ENCODE measurements around the gene CFAP43.
A peak's percentile ranks its signal among the peaks of the same experiment; 100 is the strongest.

CFAP43 gene, protein sequence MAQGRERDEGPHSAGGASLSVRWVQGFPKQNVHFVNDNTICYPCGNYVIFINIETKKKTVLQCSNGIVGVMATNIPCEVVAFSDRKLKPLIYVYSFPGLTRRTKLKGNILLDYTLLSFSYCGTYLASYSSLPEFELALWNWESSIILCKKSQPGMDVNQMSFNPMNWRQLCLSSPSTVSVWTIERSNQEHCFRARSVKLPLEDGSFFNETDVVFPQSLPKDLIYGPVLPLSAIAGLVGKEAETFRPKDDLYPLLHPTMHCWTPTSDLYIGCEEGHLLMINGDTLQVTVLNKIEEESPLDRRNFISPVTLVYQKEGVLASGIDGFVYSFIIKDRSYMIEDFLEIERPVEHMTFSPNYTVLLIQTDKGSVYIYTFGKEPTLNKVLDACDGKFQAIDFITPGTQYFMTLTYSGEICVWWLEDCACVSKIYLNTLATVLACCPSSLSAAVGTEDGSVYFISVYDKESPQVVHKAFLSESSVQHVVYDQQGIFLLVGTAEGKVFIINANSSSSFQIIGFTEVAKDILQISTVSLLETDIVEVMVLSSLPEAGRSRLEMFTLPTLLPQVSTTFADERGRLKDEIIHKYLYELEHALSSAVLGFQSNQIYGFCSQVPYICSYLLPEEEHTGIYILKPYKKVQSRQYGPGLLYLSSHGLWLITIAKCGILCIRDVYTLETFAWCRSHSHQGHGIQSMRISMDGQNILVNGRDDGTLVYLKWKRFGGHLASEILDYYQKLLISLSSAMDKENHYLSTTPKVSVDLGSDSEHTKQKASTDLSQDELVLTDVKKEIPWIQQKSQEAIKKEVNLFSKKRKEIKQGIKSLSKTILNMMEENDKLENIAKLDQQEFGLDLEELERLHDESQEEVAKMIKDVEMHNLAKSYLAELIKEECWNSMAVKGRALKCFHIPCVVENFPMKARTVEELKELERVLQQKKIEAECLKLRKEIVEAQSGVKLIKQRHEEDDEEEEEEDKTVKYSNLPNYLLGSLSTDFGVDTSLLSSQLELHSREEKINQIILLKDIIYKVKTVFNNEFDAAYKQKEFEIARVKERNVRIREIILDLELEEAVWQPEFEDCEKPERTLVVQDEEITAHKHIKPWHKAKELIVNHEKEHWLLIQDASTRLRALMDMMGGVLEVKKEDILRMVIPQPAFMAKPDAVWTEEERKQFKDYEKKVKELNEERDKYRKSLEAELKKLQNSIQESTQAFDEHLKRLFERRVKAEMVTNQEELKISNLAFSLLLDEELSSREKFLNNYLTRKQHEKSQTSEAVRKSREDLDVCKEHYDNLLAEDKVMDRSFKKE (N-terminal part only)

DNA sequence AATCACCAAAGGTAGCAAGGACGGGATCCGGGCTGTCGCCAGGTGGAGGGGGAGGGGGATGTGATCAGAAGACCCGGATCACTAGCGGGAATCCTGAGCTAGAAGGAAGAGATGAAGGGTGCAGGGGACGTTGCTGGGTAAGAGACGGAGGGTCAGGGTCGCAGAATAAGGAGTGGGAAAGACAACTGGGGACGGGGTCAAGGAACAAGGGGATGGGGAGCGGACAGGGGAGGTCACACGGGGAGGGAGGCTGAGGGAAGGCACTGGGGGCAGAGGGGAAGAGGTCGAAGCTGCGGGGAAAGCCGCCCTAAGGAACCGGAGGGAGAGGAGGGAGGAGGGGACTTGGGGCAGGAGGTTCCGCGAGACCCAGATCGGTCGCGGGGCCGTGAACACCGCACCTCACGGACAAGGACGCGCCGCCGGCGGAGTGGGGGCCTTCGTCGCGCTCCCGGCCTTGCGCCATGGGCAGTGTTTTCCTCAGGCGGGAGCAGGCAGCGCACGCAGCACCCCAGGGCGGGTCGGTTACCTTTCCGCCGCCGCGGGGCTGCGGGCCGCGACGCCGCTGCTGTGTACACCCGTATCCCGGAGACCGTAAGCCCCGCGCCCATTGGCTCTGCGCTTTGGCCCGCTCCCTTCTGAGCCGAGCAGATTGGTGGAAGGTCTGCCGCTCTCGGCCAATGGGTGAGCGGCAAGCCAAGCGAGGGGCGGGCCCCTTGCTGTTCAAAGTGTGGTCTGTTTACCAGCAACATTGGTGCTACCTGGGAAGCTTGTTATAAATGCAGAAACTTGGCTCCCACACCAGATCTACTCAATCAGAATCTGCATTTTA, at the start of gene CFAP43:
Gene CFAP43, minus strand, starts transcription at position 581 of the 829 bp plus-strand sequence. Its CDS starts 118 bp downstream, at position 463.
- DNase-seq = peak; percentile 87 to 91

DNA sequence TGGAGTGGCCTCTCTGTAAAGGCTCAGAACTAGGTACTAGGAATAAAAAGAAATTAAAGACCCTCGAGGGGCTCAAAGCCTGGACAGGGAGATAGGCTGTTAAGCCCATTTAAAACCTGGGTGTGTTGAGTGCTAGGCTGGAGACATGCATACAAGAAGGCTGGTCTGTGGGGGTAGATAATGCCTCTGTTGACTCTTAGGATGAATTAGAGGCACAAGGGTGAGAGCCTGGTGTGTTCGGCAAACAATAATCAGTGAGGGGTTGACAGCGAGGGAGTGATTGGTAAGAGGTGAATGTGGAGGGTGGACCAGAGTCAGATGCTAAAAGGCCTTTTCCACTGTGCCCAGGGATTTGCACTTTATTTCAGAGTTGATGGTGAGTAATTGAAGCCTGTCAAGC, 49.5 kb upstream of the CFAP43 start:
- no peak for DNase-seq

DNA sequence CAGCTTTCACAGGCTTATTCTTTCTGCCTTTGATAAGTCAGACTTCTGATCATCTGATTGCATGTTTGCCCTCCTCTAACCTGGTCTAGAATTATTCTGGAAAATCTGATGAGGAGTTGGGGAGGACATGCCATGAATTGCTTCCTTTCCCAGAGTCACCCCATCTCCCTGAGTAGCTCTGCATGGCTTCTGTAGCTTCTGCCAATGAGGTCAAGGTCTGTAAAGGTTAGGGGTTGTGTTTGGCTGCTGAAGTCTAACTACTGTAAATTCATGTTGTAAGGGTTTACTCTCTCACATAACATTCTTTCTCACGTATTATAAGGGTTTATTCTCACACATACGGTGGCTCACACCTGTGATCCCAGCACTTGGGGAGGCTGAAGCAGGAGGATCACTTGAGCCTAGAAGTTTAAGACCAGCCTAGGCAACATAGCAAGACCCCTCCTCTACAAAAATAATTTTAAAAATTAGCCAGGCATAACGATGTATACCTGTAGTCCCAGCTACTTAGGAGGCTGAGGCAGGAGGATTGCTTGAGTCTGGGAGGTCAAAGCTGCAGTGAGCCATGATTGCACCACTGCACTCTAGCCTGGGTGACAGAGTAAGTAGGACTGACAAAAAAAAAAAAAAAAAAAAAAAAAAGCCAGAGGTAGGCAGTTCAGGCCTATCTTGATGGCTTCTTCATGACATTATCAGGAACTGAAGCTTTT, 47.5 kb upstream of the CFAP43 start:
- no peak for DNase-seq

DNA sequence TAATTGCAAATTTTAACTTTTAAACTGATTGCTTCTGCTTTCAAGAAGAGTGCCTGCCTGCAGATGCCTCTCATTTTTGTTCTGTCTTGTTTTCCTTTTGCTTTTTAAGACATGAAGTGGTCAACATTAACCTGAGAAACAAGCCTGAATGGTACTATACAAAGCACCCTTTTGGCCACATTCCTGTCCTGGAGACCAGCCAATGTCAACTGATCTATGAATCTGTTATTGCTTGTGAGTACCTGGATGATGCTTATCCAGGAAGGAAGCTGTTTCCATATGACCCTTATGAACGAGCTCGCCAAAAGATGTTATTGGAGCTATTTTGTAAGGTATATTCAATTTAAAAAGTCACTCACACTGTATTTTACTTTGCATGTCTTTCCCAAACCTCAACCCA, 45.6 kb upstream of the CFAP43 start:
- no peak for DNase-seq

DNA sequence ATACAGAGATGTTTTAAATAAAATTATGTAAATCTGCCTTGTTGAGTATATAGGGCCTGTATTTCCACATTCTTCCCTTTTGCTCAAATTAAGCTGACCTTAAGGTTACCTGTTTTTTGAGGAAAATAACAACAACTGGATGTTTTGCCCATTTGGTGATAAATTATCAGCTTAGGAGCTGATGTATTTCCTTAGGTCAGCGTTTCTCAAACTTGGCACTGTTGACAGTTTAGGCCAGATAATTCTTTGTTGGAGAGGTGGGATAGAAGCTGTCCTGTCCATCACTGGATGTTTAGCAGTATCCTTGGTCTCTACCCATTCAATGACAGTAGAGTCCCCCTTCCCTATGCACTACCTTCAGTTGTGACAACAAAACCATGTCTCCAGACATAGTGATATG, 44.0 kb upstream of the CFAP43 start:
- DNase-seq = no peak

DNA sequence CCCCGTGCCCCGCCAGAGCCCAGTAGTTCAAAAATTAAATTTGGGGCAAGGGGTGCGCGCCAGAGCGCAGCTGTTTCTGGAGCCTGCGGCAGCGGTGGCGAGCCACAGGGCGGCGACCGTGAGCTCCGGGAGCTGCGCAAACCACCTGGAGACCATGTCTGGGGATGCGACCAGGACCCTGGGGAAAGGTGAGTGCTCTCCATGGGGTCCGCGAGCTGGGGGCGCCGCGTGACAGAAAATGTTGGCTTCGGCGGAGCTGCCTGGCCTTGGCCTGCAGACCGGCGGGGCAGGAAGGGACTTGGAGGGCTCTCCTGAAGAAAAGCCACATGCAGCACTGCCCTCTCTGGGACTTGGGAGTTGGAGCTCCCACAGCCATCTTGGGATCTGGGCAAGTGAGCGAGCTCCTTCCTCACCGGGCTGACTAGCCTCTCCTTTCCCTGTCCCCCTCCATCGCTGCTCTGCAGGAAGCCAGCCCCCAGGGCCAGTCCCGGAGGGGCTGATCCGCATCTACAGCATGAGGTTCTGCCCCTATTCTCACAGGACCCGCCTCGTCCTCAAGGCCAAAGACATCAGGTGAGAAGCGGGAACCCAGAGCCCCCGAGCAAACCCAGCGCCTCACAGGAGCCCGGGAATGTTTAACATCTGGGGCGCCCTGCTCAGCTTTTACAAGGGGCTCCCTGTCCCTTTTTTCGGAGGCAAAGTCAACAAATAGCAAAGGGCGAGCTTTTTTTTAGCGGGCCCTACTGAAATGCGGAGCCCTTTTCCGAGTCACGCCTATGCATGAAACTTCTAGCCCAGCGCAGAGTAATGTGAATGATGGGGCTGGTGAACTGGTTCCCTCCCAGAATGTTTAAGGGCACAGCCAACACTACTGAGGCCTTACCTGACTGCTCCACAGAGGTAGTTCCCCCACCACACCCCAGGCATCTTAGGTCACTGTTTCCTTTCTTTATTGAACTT, 42.9 kb upstream of the CFAP43 start:
- DNase-seq = peak in 1 of 2 donors; percentile 5

DNA sequence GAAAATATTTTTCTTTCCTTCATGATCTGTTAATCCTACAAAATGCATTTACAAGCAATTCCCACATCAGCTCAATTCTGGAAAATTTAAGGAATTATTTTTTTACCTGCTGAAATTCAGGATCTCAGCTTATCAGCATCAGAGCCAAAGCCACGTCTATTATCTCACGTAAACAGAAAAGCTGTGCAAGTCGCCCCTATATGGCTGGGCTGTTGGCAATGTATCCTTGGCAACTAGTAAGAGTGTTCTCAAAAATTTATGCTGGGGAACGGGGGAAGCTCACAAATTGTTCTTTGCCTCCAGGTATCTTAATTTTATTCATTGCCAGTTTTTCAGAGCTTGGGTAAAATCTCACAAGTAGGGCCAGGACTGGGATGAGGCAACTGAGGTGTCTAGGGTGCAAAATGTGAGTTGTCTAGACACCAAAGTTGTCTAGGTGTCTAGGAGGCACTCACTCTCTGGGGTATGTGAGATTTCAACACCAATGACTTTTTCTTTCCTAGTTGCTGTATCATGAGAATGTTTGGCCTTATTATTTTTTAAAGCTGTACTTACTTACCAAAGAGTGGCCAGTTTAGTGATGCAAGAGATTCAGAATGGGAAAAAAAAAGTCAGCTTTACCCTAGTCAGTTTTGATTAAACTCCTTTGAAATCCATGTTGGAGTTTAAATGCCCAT, 41.9 kb upstream of the CFAP43 start:
- DNase-seq = no peak

DNA sequence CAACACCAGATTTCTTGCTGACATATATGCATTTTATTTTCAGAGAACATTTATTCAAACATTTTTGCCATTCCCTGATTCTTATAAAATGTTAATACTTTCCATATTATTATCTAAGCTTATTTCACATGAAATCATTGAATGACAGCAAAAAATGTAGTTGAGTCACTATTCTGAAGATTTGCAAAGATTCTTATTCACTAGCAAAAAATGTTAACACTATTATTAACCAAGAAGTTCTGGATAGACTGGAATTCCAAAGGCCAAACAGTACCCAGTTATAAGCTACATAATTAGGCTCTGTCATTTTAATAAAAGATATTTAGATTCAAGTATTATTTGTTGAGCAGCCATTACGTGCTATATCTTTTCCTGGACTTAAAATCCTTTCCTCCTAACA, 41.1 kb upstream of the CFAP43 start:
- no peak for DNase-seq

DNA sequence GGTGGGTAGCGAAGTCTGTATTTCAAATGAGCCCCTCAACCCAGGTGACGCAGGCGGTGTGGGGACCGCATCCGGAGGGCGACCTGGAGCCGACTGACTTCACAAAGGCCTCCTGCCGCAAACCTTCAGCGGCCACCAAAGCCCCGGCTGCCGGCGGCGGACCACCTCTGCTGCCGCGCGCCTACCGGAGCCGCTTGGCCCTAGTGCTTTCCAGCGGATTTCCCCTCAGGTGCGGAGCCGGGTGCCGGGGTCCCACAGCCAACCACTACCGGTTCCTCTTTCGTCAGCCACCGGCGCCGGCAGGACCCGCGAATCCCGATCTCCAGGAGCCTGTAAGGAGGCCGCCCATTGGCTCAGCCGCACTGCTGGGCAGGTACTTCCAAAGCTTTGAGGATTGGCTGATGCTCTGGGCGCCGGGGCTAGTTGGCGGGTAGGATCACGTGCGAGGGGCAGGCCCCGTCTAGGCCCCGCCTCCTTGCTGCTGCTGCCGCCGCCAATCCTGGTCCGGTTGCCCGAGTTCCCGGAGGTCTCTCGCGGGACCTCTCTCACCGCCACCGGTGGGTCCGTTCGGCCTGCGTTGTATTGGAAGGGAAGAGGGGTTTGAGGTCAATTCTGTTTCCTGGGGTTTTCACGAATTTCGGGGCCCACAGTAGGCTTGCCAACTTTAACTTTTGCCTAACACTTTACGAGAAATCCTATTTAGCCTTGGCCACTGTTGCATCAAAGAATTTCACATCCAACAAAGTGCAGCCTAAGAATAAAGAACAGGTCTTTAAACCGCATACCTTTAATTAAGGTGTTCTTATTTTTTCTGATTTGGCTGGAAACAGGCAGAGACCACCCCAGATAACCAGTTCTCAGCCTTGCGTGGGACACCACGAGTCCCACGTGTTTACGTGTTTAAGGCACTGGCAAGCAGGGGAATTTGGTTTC, 36.8 kb upstream of the CFAP43 start, which contains the start of gene GSTO2:
Gene GSTO2, plus strand, starts transcription at position 472 of the 933 bp plus-strand sequence. CDS start 5,732 bp downstream, outside the sequence.
- peak; percentile 81 to 99 for DNase-seq

DNA sequence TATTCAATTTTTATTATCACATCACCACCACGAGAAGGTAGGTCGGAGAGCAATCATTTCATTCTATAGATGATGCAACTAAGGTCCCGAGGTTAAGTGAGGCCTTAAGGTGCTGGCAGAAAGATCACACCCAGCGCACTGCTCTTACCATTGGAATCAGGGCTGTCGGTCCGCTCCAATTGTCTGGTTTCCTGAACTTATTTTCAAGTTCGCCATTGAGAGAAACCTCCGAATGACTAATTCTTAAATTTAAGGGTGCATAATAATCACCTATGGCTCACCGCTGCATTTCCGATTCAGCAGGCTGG, 36.2 kb upstream of the CFAP43 start:
- DNase-seq = no peak

DNA sequence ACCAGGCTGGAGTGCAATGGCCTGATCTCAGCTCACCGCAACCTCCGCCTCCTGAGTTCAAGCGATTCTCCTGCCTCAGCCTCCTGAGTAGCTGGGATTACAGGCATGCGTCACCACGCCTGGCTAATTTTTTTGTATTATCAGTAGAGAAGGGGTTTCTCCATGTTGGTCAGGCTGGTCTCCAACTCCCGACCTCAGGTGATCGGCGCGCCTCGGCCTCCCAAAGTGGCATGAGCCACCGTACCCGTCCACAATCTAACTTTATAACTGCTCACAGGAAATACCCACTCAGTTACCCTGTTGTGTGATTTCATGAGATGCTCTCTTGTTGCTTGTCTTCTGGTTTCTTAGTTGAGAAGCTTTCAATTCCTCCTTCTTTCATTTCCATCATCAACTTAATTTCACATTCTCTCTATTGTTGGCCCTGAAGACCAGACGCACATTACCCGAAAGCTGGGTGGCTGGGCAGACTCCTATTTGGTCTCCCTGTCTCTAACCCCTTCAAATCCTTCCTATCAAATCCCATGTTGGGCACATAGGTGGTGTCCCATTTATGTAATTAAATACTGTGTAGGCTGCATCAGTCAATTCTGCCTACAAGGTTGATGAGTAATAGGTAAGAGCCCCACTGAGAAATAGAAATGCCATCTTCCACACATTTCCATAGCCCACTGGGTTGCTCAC, 35.7 kb upstream of the CFAP43 start:
- DNase-seq = no peak

DNA sequence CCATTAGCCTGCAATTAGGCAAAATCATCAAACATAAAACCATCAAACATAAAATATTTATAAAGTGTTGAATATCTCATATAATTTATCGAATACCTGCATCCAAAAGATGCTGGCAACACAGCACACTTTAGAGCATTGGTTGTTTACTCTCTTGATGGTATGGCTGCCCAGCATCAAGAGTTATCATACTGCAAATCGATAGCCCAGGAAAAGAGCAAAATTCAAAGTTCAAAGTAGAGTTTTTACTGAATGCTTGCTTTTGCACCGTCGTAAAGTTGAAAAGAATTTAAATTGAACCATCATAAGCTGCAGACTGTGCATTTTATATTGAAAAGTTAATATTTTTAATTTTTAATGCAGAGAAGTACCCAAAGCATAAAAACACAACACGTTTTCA, 32.6 kb upstream of the CFAP43 start:
- no peak for DNase-seq

DNA sequence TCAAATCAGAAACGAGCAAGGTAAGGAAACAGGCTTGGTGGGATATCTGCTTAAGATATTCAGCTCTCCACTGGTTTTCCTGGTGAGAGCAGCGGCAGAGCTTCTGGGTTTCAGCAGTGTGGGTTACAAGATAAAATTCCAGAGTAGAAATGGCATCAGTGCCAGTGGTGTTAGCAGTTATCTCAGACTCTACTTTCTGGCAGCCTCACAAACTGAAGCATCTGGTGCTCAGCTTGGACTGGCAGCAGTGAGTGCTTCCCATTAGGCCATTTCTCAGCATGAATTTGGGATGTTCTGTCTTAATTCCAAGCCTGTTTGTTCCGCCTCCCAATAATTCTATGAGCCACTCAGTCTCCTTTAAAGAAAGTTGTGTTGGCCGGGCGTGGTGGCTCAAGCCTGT, 29.9 kb upstream of the CFAP43 start:
- DNase-seq = no peak

DNA sequence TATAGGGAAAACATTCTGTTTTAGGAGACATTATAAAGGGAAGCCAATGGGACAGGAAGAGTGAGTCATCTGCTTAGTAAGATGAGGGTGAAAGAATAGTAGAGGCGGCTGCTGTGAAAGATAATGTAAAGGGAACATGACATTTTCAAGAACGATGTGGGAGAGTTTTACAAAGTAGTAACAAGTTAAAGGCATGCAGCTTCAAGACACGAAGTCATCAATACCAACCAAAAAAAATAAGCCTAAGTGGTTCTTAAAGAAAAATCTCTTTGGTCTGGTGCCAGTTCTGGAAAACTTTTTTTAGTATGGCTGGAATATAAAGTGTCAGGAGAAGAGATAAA, 28.6 kb upstream of the CFAP43 start:
- peak in 1 of 2 donors; percentile 89 for DNase-seq

DNA sequence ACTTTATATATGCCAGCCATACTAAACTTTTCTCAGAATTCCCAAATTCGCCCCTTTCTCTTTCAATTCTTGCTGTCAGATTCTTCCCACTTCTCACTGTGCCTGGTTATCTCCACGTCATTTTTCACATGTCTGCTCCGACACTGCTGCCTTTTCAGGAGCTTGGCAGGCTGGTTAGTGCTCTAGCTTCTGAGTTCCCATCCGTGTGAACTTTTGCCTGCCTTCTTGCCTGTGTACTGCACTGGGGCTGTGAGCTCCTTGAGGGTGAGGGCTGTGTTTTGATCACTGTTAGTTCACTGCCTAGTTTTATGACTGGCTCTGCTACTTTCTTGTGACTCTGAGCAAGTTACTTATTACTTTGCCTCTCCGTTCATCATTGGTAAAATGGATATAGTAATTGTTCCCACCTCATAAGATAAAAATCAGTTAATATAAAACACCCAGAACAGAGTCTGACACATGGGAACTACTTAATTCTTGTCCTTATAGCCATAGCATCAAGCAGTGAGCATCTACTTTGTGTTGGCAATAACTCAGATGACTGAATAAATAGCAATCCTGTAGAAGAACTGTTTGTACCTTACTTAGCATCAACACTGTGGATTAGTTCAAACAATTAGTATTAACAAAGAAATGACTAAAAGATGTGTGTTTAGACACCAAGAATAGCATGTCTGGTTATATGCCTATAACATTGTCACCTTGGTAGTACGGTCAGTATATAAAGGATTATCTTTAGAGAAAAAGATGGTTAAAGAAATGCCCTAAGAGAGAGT, 28.0 kb upstream of the CFAP43 start:
- no peak for DNase-seq

DNA sequence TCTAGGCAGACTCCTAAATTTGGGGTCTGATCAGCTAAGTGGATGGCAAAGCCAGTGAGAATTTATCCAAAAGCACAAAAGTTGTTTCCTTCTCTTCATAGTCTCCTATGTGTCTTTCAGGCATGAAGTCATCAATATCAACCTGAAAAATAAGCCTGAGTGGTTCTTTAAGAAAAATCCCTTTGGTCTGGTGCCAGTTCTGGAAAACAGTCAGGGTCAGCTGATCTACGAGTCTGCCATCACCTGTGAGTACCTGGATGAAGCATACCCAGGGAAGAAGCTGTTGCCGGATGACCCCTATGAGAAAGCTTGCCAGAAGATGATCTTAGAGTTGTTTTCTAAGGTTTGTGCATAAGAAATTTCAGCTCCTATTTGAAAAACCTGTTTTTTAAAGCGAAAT, 27.3 kb upstream of the CFAP43 start:
- DNase-seq = no peak

DNA sequence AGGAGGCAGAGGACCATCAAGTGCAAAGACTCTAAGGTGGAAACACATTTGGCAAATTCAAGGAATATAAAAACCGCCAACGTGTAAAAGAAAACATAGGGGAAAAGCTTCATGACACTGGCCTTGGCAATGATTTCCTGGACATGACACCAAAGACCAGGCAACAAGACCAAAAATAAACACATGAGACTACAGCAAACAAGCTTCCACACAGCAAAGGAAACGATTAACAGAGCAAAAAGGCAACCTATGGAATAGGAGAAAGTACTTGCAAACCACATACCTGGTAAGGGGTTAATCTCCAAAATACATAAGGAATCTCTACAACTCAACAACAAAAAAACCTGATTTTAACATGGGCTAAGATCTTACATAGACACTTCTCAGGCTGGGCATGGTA, 26.0 kb upstream of the CFAP43 start:
- no peak for DNase-seq

Measured in bone marrow (tissue), 2 donors.